ENCODE measurements around the gene MKLN1. TPM values are rescaled to one million over a fixed set of nuclear protein-coding genes. Genes with fewer than 3 reads are reported as not detected.

Gene MKLN1
- total RNA-seq, 3 donors from 2014 or later (not counting 1 experiment from before 2014, with no cell fraction given): 59.1 to 79.6 (median 65.0) TPM

DNA sequence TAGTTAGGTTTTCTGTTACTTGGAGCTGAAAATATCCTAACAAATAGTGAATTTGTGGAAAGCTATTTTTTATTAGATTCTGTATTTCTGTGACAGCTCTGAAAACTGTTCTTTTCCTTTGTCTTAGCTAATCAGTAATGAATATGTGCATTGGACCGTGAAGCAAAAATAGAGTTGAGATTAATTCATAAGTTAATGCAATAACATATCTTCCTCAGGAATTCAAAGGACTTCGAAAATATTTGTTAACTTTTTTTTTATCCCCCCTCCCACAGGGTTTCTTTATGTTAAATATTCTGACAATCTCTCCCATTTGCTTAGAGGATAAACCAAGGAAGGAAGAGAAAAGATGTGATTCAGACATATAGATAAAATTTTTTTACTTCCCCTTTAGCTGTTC is 127.3 kb downstream of the MKLN1 start:
- intact Hi-C loops (cut with micrococcal nuclease): no loop called here
- Mint-ChIP-seq H3K27ac (no peak overlapping the region), H3K27me3 (ENCODE audit: low read depth in 2 of 2) (no peaks in the 10 kb centered on the region), H3K4me3 (no peak overlapping the region), H3K36me3 (no peaks in the 10 kb centered on the region), H3K9me3 (no peaks in the 10 kb centered on the region), H3K4me1 (peaks cover 0 to 5% of the 10 kb centered on the region in 2 donors)
- H3K4me3 ChIP-seq (ENCODE audit: low read length): no peak overlapping the region
- TF ChIP-seq, protein P1, sequence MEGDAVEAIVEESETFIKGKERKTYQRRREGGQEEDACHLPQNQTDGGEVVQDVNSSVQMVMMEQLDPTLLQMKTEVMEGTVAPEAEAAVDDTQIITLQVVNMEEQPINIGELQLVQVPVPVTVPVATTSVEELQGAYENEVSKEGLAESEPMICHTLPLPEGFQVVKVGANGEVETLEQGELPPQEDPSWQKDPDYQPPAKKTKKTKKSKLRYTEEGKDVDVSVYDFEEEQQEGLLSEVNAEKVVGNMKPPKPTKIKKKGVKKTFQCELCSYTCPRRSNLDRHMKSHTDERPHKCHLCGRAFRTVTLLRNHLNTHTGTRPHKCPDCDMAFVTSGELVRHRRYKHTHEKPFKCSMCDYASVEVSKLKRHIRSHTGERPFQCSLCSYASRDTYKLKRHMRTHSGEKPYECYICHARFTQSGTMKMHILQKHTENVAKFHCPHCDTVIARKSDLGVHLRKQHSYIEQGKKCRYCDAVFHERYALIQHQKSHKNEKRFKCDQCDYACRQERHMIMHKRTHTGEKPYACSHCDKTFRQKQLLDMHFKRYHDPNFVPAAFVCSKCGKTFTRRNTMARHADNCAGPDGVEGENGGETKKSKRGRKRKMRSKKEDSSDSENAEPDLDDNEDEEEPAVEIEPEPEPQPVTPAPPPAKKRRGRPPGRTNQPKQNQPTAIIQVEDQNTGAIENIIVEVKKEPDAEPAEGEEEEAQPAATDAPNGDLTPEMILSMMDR (IDR thresholded peaks at IDR 0.05): no peak
- no peaks in the 10 kb centered on the region for H3K9me3 ChIP-seq (ENCODE audit: control insufficient read depth, insufficient read depth, low read length)
- WGBS (ENCODE audit: insufficient coverage): no CpG with 5 or more reads among the region's 2 CpGs
- no peak overlapping the region for H3K27ac ChIP-seq (ENCODE audit: low read length)
- H3K36me3 ChIP-seq (ENCODE audit: control insufficient read depth, insufficient read depth, low read length): peaks cover 13% of the 10 kb centered on the region
- no peaks in the 10 kb centered on the region for H3K27me3 ChIP-seq (ENCODE audit: control insufficient read depth, insufficient read depth, low read length)
- no peaks in the 10 kb centered on the region for H3K4me1 ChIP-seq (ENCODE audit: control insufficient read depth, insufficient read depth, low read length)
- no peak for ATAC-seq
- no peak for DNase-seq

DNA sequence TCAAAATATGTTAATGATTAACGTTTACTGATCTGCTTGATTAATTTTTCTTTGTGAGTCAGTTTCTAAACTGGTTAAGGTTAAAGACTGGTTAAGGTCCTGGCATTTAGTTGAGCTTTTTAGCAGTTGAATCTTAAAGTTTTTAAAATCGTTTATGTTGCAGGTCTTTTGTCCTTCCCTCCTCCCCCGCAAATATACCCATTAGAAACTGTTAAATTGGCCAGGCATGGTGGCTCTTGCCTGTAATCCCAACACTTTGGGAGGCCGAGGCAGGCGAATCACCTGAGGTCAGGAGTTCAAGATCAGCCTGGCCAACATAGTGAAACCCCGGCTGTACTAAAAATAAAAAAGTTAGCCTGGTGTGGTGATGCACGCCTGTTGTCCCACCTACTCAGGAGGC is 127.9 kb downstream of the MKLN1 start:
- TF ChIP-seq, protein P1 (IDR thresholded peaks at IDR 0.05): no peak
- Mint-ChIP-seq H3K4me3 (no peak overlapping the region), H3K9me3 (no peaks in the 10 kb centered on the region), H3K27me3 (ENCODE audit: low read depth in 2 of 2) (no peaks in the 10 kb centered on the region), H3K4me1 (peaks cover 0 to 3% of the 10 kb centered on the region in 2 donors), H3K27ac (no peak overlapping the region), H3K36me3 (no peaks in the 10 kb centered on the region)
- Histone ChIP-seq H3K4me1 (ENCODE audit: control insufficient read depth, insufficient read depth, low read length) (no peaks in the 10 kb centered on the region), H3K36me3 (ENCODE audit: control insufficient read depth, insufficient read depth, low read length) (peaks cover 9% of the 10 kb centered on the region), H3K9me3 (ENCODE audit: control insufficient read depth, insufficient read depth, low read length) (no peaks in the 10 kb centered on the region), H3K27me3 (ENCODE audit: control insufficient read depth, insufficient read depth, low read length) (no peaks in the 10 kb centered on the region), H3K4me3 (ENCODE audit: low read length) (no peak overlapping the region), H3K27ac (ENCODE audit: low read length) (no peak overlapping the region)
- DNase-seq (no peak), ATAC-seq (no peak)
- over 99% methylated on average over 7 of the region's 7 CpGs for WGBS (ENCODE audit: insufficient coverage)
- intact Hi-C loops (cut with micrococcal nuclease): no loop called here

DNA sequence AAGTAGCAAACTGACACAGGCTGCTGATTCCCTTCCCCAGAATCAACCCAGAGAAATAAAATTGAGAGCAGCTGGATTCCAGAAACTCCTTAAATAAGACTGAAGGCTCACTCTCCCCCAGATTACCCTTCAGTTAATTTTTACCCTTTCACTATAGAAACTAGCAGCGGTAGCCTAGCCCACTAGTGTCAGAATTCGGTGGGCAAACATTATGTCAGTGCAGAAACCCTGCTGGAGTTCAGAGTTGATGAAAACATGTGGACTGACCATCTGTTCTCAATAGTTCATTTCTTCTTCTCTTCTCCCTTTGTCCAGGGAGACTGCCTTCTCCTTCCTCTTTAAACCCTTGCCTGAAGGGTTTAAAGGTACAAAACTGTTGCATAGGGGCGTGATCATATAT is 128.7 kb downstream of the MKLN1 start:
- H3K9me3 Mint-ChIP-seq: no peaks in the 10 kb centered on the region
- Histone ChIP-seq H3K27me3 (ENCODE audit: control insufficient read depth, insufficient read depth, low read length) (no peaks in the 10 kb centered on the region), H3K4me3 (ENCODE audit: low read length) (no peak overlapping the region), H3K27ac (ENCODE audit: low read length) (no peak overlapping the region), H3K4me1 (ENCODE audit: control insufficient read depth, insufficient read depth, low read length) (no peaks in the 10 kb centered on the region), H3K36me3 (ENCODE audit: control insufficient read depth, insufficient read depth, low read length) (peaks cover 9% of the 10 kb centered on the region), H3K9me3 (ENCODE audit: control insufficient read depth, insufficient read depth, low read length) (no peaks in the 10 kb centered on the region)
- ATAC-seq: no peak
- no peaks in the 10 kb centered on the region for H3K36me3 Mint-ChIP-seq
- intact Hi-C loops (cut with micrococcal nuclease): no loop called here
- no peak overlapping the region for H3K4me3 Mint-ChIP-seq
- DNase-seq: no peak
- peak overlapping the region in 1 of 2 donors; percentile 6 for H3K27ac Mint-ChIP-seq
- H3K4me1 Mint-ChIP-seq: no peaks in the 10 kb centered on the region
- 100% methylated on average over 3 of the region's 3 CpGs for WGBS (ENCODE audit: insufficient coverage)
- no peaks in the 10 kb centered on the region for H3K27me3 Mint-ChIP-seq (ENCODE audit: low read depth in 2 of 2)
- TF ChIP-seq, protein P1 (IDR thresholded peaks at IDR 0.05): no peak

DNA sequence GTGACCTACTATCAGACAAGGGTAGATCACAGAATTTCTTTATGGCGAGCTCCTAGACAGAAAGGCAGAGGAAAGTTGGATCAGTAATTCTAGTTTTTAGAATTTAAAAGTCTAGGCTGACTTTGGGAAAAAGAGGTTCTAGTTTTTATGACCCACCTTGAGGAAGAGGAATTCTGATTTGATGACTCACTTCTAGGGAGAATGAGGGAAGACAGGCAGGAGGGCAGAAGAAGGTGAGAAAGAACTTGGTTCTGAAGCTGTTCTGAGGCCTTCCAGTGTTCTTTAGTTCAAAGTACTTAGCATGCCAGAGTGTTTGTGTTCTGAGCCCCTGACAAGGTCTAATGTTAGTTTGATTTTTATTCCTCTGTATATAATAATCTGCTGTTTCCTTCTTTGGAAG is 131.6 kb downstream of the MKLN1 start:
- Histone ChIP-seq H3K27ac (ENCODE audit: low read length) (no peak overlapping the region), H3K9me3 (ENCODE audit: control insufficient read depth, insufficient read depth, low read length) (no peaks in the 10 kb centered on the region), H3K27me3 (ENCODE audit: control insufficient read depth, insufficient read depth, low read length) (no peaks in the 10 kb centered on the region), H3K4me3 (ENCODE audit: low read length) (no peak overlapping the region), H3K4me1 (ENCODE audit: control insufficient read depth, insufficient read depth, low read length) (no peaks in the 10 kb centered on the region), H3K36me3 (ENCODE audit: control insufficient read depth, insufficient read depth, low read length) (peaks cover 25% of the 10 kb centered on the region)
- WGBS (ENCODE audit: insufficient coverage): 94% methylated on average over 1 of the region's 1 CpG
- no peak overlapping the region for H3K4me3 Mint-ChIP-seq
- no peaks in the 10 kb centered on the region for H3K9me3 Mint-ChIP-seq
- H3K27me3 Mint-ChIP-seq (ENCODE audit: low read depth in 2 of 2): no peaks in the 10 kb centered on the region
- intact Hi-C loops (cut with micrococcal nuclease): no loop called here
- TF ChIP-seq, protein P1 (IDR thresholded peaks at IDR 0.05): no peak
- no peaks in the 10 kb centered on the region for H3K36me3 Mint-ChIP-seq
- H3K4me1 Mint-ChIP-seq: no peaks in the 10 kb centered on the region
- no peak for ATAC-seq
- H3K27ac Mint-ChIP-seq: peak overlapping the region in 1 of 2 donors; percentile 25
- DNase-seq: no peak
